ENCODE data around the gene LAMB4. TPM values are rescaled to one million over a fixed set of nuclear protein-coding genes. Genes with fewer than 3 reads are reported as not detected.
A peak's percentile ranks its signal among the peaks of the same experiment; 100 is the strongest.

Gene LAMB4
- total RNA-seq, 4 donors from 2014 or later: 0.75 to 2.6 (median 1.7) TPM; not detected in 1

- H3K4me3 ChIP-seq: peak overlapping the region; percentile 80 to 86 (median 84)
- H3K9me3 ChIP-seq: no peaks in the 10 kb centered on the region
- no peak for TF ChIP-seq CTCF (IDR thresholded peaks at IDR 0.05)
- peak; percentile 30 to 52 for TF ChIP-seq POLR2AphosphoS5 (IDR thresholded peaks at IDR 0.05)
- DNase-seq (ENCODE audit: extremely low spot score): no peak
- peaks cover 0 to 17% (median 9%) of the 10 kb centered on the region in 4 donors for H3K36me3 ChIP-seq
- H3K27ac ChIP-seq (replicated peaks in 1 of 4): peak overlapping the region; percentile 84 to 90 (median 89)
- intact Hi-C loops (cut with DNase I): loop anchor here (5.0 to 10.0 kb wide), 3 partner anchors 80 to 143 kb away; partner anchors contain the start of gene DLD
- no peaks in the 10 kb centered on the region for H3K27me3 ChIP-seq
- WGBS: under 1% methylated on average over 36 of the region's 75 CpGs
- peaks cover 22 to 68% (median 62%) of the 10 kb centered on the region in 4 donors for H3K4me1 ChIP-seq
Observed at GRCh38 chr7:108001764-108002725, 128.1 kb downstream of the LAMB4 start.

GRCh38 chr7:108000875-108001763 lies 129.0 kb downstream of the LAMB4 start:
- Histone ChIP-seq H3K27ac (replicated peaks in 1 of 4) (peak overlapping the region; percentile 84 to 90 (median 89)), H3K4me1 (peaks cover 22 to 77% (median 71%) of the 10 kb centered on the region in 4 donors), H3K9me3 (no peaks in the 10 kb centered on the region), H3K36me3 (peaks cover 0 to 22% (median 12%) of the 10 kb centered on the region in 4 donors), H3K27me3 (no peaks in the 10 kb centered on the region), H3K4me3 (peak overlapping the region; percentile 80 to 86 (median 84))
- WGBS: 12% methylated on average over 18 of the region's 37 CpGs
- intact Hi-C loops (cut with DNase I): loop anchor here (5.0 to 10.0 kb wide), 3 partner anchors 79 to 144 kb away; partner anchors contain the start of gene DLD
- no peak for DNase-seq (ENCODE audit: extremely low spot score)
- no peak for TF ChIP-seq POLR2A (IDR thresholded peaks at IDR 0.05; ENCODE audit: low read depth)
- peak in 1 of 2 donors; percentile 46 for TF ChIP-seq POLR2AphosphoS5 (IDR thresholded peaks at IDR 0.05)

GRCh38 chr7:107999779-108000560 lies 130.2 kb downstream of the LAMB4 start:
- 60% methylated on average over 4 of the region's 4 CpGs for WGBS
- intact Hi-C loops (cut with DNase I): loop anchor here (5.0 to 10.0 kb wide), 3 partner anchors 78 to 145 kb away; partner anchors contain the start of gene DLD
- Histone ChIP-seq H3K9me3 (no peaks in the 10 kb centered on the region), H3K4me1 (peaks cover 31 to 89% (median 83%) of the 10 kb centered on the region in 4 donors), H3K27me3 (no peaks in the 10 kb centered on the region), H3K27ac (replicated peaks in 1 of 4) (peak overlapping the region; percentile 84 to 90 (median 89)), H3K4me3 (peak overlapping the region; percentile 80 to 86 (median 84)), H3K36me3 (peaks cover 0 to 24% (median 12%) of the 10 kb centered on the region in 4 donors)
- no peak for TF ChIP-seq POLR2A (IDR thresholded peaks at IDR 0.05; ENCODE audit: low read depth)
- TF ChIP-seq POLR2AphosphoS5 (IDR thresholded peaks at IDR 0.05): no peak
- TF ChIP-seq CTCF (IDR thresholded peaks at IDR 0.05): no peak
- TF ChIP-seq EP300 (IDR thresholded peaks at IDR 0.05): no peak
- DNase-seq (ENCODE audit: extremely low spot score): no peak

GRCh38 chr7:107998660-107999480 lies 131.3 kb downstream of the LAMB4 start:
- no peak for DNase-seq (ENCODE audit: extremely low spot score)
- no peaks in the 10 kb centered on the region for H3K27me3 ChIP-seq
- H3K4me3 ChIP-seq: peak overlapping the region; percentile 80 to 86 (median 84)
- no peak for TF ChIP-seq POLR2AphosphoS5 (IDR thresholded peaks at IDR 0.05)
- TF ChIP-seq POLR2A (IDR thresholded peaks at IDR 0.05; ENCODE audit: low read depth): no peak
- TF ChIP-seq EP300 (IDR thresholded peaks at IDR 0.05): no peak
- TF ChIP-seq CTCF (IDR thresholded peaks at IDR 0.05): no peak
- 56% methylated on average over 3 of the region's 3 CpGs for WGBS
- H3K4me1 ChIP-seq: peaks cover 35 to 89% (median 84%) of the 10 kb centered on the region in 4 donors
- peaks cover 2 to 35% (median 18%) of the 10 kb centered on the region in 4 donors for H3K36me3 ChIP-seq
- intact Hi-C loops (cut with DNase I): no loop called here
- H3K27ac ChIP-seq (replicated peaks in 1 of 4): peak overlapping the region; percentile 84 to 90 (median 89)
- no peaks in the 10 kb centered on the region for H3K9me3 ChIP-seq

Data from esophagus muscularis mucosa (tissue), 4 donors.